ENCODE data around the gene THBD.
"Not testable (repeated sequence)": the region's sequence is repeated elsewhere in the genome, so short reads cannot be mapped to it uniquely, and the experiment has no call there.

THBD gene

DNA sequence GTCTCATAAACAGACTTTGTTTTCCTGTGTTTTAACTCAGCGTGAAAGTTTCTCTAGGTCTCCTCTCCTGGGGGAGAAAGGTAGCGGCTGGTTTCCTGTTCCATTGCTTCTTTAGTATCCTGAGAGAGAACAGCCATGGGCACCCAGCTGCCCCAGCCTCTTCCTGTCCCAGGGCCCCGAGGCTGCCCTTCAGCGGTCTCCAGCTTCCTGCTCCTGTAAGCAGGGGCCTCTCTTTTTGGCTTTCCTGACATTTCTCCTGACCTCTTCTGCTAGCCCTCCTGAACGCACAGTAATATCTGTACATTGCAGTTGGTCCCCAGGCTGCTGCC is 16.8 kb downstream of the THBD start:
- no peak for DNase-seq

DNA sequence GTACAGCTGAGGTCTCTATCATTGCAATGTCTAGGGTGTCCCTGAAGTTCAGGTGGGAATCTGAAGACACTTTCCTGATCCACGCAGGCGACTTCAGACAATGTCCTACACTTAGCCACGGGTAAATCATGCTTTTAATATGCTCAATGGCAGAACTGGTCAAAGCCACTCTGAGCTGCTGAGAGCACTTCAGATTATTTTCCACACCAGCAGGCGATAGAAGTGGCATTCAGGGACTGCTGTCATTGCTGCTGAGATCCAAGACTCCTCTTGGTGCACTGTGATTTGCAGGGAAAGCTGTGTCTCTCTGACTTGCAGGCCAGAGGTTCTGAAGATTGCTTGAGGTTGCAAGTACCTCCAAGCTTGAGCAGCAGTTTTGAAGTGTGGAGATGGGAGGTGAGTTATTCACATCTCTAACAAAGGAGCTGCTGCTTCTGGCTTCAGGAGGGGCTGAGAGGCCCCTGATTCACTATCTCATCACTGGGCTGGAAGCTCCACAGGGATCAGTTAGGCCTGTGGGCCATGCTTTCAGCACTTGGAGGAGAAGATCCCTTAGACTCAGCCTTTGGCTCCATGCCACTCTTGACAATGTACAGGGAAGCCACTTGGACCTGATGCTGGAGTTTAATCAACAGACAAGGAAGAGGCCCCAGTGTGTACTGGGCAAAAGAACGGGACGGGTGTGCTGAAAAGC is 17.3 kb downstream of the THBD start:
- DNase-seq, result no peak

GRCh38 chr20:23031346-23031745 is 18.1 kb downstream of the THBD start:
- DNase-seq, result no peak

GRCh38 chr20:23029324-23029723 is 20.1 kb downstream of the THBD start:
- DNase-seq, result no peak

GRCh38 chr20:23028392-23028791 is 21.1 kb downstream of the THBD start:
- no peak for DNase-seq

DNA sequence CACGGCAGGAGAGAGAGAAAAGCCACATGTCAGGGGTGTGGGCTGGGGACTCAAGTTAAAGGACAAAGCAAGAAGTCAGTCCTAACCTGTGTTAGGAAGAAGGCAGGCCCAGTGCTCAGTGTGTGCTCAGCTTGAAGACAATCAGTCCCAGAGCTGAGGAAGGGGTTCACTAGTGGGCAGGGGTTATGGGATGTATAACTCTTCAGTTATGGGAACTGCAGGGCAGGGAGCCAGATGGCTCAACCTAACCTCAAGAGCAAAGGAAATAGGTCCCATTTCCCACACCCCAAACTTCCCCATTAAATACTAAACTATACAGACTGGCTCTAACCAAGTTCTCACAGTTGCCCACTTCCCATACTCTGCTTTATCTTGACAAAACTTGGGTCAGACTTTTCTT is 21.8 kb downstream of the THBD start:
- DNase-seq, result no peak

DNA sequence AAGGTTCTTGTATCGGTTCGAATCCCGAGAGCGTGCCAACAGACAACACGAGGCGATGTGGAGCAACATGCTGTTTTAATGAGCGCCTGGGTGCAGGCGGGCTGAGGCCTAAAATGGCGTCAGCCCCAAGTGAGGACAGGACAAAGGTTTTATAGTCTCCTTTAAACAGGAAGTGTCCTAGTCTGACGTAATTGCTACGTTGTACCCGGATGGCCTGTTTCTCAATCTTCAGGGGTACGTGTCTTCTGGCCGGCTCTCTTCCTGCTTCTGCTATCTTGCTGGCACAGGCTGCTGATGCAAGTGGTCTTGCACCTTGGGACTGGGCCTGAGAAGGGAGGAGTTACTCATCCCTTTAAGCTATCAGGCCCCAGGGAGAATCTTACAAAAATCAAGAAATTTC is 24.0 kb downstream of the THBD start:
- DNase-seq, result not testable (repeated sequence)

DNA sequence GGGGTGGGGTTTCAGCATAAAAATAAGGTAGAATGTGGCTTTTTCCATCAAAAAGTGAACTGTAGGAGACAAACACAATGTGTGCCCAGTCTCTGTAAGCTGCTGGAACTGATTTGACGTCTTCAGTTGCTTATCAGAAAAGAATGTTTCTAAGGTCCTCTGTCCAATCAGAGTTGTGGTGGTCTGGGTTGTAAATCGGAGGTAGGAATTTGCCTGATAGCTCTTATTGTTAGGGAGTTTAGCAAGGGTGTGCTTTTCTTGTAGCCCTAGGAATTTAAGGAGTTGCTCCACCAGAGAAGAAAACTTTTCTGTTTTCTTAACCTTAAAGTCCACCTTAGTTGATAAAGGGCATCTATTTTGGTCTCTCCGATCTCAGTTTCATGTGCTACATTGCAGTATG is 24.8 kb downstream of the THBD start:
- no peak for DNase-seq

- no peak for DNase-seq
Measured at GRCh38 chr20:23023621-23024177, 25.8 kb downstream of the THBD start.

DNA sequence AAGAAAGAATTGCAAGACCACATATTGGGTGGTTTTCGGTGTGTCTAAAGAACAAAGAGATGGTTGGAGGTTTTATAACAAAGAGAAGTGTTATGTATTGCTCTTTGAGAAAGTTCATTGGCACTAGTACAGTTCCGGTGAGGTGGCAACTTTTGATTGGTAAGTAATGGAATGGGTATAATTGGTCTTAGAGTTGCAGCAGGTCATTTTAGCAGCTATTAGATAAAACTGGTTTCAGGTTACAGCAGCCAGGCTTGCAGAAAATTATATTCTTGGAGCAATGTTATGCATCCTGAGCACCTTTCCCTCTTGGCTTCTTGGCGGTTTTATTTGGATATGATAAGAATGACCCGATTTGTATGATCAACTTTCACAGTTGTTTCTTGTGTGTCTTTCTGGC is 26.6 kb downstream of the THBD start:
- DNase-seq, result no peak

DNA sequence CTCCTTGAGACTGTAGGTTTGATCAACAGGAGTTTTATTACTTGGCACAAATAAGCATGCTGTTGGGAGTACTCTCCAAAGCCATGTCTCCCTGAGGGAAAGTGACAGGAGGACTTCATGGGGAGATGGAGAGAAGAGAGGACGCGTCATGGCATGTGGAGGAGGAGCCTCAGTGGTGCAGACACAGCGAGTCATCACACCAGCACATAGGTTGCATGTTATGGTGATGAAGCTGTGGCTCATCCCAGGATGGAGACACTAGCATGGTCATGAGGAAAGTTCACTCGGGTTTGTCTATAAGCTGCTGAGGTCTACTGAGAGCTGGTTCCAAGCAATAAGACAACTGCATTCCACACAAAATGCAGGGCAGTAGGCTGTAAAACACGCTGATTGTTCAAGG is 27.5 kb downstream of the THBD start:
- no peak for DNase-seq

GRCh38 chr20:23021541-23021940 is 27.9 kb downstream of the THBD start:
- no peak for DNase-seq

DNA sequence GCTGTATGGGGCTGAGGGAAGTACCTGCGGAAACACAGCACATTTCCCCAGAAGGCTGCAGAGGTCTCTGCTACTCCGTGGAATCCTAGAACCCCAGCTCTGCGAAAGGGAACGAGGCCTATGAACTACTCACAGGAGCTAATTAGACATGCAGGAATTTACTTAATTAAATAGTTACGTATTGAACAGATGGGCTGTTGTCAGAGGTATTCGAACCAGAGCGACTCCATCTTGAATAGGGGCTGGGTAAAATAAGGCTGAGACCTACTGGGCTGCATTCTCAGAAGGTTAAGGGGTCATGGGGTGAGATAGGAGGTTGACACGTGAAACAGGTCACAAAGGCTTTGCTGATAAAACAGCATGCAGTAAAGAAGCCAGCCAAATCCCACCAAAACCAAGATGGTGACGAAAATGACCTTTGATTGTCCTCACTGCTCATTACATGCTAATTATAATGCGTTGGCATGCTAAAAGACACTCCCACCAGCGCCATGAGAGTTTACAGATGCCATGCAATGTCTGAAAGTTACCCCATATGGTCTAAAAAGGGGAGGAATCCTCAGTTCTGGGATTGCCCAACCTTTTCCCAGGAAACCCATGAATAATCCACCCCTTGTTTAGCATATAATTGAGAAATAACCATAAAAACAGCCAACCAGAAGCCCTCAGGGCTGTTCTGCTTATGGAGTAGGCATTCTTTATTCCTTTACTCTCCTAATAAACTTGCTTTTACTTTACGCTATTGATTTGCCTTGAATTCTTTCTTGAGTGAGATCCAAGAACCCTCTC is 29.0 kb downstream of the THBD start:
- no peak for DNase-seq

- DNase-seq, result no peak
Measured at GRCh38 chr20:23019403-23019802, 30.1 kb downstream of the THBD start.

DNA sequence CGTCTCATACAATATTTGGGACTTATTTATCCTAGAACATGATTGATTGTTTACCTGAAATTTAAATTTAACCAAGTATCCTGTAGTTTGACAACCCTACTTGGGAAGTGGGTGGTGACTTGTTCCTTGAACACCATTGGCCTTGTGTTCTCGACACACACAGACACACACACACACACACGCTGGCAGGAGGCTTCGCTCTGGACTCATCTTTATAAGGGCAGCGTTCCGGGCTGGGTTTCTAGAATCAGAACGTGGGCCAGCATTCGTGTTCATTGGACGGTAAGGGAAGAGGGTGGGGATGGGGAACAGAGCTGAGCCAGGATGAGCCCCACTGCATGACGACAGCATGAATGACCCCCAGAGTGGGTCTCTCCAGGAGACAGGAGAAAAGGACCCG is 30.5 kb downstream of the THBD start:
- DNase-seq, result no peak

DNA sequence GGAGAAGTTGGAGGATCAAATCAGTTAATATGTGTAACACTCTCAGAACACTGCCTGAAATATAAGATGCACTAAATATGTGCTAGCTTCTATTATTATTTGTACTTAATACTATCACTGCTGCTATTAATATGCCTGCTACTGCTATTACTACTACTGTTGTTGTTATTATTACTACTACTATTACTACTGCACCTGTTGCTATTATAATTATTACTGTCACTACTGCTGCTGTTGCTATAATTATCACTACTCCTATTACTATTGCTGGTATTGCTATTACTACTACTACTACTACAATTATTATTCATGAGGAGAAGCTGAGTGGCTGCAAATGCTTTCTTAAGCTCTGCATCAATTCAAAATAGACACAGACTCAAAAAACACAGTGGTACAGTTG is 31.0 kb downstream of the THBD start:
- no peak for DNase-seq

DNA sequence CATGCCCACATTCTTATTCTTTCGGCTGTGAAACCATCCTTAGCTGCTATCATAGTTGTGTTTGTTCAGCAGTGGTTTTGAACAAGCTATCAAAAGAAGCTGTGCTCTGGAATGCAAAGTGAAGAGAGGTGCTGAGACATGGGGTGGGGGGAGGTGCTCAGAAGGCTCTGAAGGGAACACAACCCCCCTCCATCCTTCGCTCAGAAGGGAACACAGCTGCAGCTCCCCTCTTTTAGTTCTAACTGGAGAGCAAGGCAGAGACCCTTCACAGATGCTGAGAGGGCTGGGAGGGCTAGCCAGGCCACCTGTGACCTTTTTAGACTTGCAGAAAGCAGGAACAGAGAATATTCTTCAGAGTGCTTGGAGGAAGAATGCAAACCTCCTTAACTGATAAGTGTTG is 32.0 kb downstream of the THBD start:
- DNase-seq, result no peak

DNA sequence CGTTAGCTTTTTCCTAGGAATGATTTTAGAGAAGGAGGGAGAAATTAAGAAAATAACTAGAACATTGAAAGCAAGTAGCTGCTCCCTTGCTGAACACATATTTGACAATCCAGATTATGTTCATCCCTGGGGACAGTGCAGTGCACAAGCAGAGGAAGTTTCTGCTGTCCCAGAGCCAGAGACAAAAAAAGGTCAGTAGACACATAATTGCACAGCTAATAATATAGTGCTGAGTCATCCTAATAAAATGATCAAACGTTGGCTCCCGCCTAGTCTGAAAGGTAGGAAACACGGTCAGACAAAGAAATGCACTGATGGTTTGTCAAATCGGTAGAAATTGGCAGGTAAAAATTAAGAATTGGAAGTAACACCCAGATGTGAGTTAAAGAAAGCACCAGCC is 36.0 kb downstream of the THBD start:
- no peak for DNase-seq

DNA sequence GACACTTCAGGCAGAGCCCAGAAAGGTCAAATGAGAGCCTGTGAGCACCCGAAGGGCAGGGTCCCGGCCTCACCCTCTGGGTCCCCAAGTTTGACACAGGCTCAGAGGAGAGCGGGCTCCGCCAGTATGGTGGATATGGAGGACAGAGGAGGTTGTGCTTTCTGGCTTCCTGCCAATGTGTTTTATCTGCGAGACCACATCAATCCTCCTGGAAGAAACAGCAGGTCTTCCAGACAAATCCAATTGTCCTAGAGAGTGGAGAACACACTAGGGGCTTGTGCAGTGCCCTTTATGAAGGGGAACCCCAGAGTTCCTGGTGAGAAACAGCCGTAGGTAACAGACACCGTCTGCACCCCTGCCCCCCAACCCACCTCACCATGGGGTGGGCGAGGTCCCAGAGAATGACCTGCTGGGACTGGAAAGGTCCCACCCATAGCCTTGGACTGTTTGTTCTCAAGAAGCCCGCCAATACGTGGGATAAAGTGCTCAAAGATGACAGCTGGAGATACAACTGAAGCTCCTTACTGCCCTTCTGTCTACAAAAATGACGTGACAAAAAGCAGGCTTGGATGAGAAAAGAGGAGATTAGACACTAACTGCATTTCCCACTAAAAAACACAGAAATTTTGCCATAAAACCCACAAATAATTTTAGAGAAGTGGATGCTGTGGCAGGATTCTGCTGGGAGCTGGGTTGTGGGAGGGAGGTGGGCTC is 38.3 kb downstream of the THBD start:
- no peak for DNase-seq

GRCh38 chr20:23010096-23010495 is 39.4 kb downstream of the THBD start:
- DNase-seq, result no peak

DNA sequence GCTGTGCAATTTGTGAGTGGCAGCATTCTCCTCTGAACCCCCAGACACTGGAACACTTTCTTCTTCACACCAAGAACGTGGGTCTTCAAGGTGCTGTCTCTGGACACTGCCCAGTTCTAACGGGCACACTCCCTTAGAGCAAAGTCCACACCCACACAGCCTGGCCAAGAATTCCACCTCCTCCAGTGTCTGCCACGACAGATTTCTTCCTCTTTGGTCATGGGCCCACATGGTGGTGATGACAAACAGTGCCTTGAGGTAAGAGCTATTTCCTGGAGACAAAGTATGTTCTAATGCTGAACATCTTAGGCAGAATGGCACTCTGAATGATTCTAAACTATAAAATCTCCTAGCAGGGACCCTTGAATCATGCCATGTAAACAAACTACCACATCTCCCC is 39.8 kb downstream of the THBD start:
- DNase-seq, result no peak

- no peak for DNase-seq
Measured at GRCh38 chr20:23008667-23009066, 40.8 kb downstream of the THBD start.

DNA sequence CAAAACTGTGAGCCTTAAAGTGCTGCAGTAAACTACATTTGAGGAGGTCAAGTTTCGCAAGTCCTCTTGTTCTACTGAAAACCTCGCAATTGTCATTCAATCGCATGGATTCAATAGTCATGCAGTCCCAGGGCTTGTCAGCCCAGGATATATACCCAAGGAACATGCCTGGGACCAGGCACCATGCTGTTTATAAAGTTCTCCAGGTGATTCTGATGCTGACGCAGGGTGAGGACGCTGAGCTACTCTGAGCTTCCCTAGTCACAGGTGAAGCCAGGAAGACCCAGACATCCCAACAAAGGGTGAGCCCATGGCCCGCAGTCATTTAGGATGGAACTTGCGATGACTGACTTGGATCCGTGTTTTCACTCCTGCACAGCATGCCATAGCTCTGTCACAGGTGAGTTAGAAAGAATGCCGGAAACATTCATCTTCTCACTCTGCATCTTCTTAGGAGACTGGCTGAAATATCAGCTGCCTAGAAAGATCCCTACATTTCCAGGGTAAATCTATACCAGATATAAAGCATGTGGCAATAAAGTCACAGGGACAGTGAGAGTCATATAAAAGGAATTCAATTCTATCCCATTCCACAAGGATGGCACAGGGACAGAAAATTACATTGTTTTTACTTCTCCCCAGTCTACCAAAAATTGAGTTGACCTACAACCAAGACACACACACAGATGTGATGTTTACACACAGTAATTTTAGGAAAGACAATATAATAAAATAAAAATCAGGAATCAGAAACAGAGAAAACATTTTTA is 41.4 kb downstream of the THBD start:
- DNase-seq, result no peak
